ENCODE measurements around the gene CEP128.
A peak's percentile ranks its signal among the peaks of the same experiment; 100 is the strongest.

CEP128 gene

DNA sequence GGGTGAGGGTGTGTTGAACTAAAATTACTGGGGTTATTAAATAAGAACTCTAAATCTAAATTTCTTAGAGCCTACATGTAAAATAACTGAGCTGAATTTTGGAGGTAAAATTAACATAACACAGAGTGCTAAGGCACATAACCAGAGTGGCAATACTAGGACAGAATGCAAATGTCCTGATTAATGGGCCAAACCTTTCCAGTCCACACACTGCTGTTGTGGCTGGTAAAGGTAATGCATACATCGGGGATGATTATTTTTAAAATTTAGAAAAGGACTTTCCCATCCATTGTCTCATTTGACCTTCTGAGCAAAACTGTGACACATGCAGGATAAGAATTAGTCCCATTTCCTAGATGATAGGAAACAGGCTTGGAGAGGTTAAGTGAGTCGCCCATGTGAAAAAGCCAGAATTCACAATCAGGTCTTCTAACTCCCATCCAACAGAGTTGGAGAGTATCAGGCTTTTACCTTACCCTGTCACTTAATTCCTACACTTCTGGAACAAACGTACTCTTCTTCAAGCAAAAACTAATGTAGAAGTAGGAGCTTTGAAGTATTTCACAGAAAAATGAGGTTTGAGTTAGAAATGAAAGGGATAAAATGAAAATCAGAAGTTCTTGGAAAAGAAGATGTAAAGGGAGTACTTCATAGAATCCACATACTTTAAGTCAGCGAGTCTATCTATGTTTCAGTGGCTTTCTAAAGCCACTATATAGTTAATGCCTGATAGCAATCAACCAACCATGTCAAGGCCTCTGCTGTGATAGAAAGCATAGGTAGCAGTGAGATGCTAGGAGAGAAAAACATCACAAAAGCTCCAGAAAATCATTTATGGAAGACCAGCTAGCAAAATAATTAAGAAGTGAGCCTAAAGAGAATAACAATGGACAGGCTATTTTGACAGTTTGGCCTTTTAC is 395.3 kb downstream of the CEP128 start:
- Histone ChIP-seq H3K27ac (no peak overlapping the region), H3K4me3 (ENCODE audit: low read depth, low read length) (no peak overlapping the region), H3K36me3 (replicated peaks) (no peaks in the 10 kb centered on the region), H3K27me3 (replicated peaks) (no peaks in the 10 kb centered on the region)
- in situ Hi-C loops (cut with HindIII; ENCODE audit: low pct_ligation_motif_present, low sequenced_read_pairs): no loop called here
- TF ChIP-seq, protein P1, sequence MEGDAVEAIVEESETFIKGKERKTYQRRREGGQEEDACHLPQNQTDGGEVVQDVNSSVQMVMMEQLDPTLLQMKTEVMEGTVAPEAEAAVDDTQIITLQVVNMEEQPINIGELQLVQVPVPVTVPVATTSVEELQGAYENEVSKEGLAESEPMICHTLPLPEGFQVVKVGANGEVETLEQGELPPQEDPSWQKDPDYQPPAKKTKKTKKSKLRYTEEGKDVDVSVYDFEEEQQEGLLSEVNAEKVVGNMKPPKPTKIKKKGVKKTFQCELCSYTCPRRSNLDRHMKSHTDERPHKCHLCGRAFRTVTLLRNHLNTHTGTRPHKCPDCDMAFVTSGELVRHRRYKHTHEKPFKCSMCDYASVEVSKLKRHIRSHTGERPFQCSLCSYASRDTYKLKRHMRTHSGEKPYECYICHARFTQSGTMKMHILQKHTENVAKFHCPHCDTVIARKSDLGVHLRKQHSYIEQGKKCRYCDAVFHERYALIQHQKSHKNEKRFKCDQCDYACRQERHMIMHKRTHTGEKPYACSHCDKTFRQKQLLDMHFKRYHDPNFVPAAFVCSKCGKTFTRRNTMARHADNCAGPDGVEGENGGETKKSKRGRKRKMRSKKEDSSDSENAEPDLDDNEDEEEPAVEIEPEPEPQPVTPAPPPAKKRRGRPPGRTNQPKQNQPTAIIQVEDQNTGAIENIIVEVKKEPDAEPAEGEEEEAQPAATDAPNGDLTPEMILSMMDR (IDR thresholded peaks at IDR 0.05; ENCODE audit: low read depth, low read length, missing control alignments): peak; percentile 3
- DNase-seq: no peak

- H3K36me3 ChIP-seq (replicated peaks): no peaks in the 10 kb centered on the region
- no peaks in the 10 kb centered on the region for H3K27me3 ChIP-seq (replicated peaks)
- in situ Hi-C loops (cut with HindIII; ENCODE audit: low pct_ligation_motif_present, low sequenced_read_pairs): no loop called here
- H3K4me3 ChIP-seq (ENCODE audit: low read depth, low read length): no peak overlapping the region
- no peak for DNase-seq
- TF ChIP-seq, protein P1 (IDR thresholded peaks at IDR 0.05; ENCODE audit: low read depth, low read length, missing control alignments): no peak
- no peak overlapping the region for H3K27ac ChIP-seq
Observed at GRCh38 chr14:80544366-80544765, 397.2 kb downstream of the CEP128 start.

- Histone ChIP-seq H3K4me3 (ENCODE audit: low read depth, low read length) (no peak overlapping the region), H3K27me3 (replicated peaks) (no peaks in the 10 kb centered on the region), H3K36me3 (replicated peaks) (no peaks in the 10 kb centered on the region), H3K27ac (no peak overlapping the region)
- TF ChIP-seq, protein P1 (IDR thresholded peaks at IDR 0.05; ENCODE audit: low read depth, low read length, missing control alignments): no peak
- in situ Hi-C loops (cut with HindIII; ENCODE audit: low pct_ligation_motif_present, low sequenced_read_pairs): no loop called here
- DNase-seq: no peak
Observed at GRCh38 chr14:80543211-80543610, 398.3 kb downstream of the CEP128 start.

- Histone ChIP-seq H3K36me3 (replicated peaks) (no peaks in the 10 kb centered on the region), H3K27me3 (replicated peaks) (no peaks in the 10 kb centered on the region), H3K27ac (no peak overlapping the region), H3K4me3 (ENCODE audit: low read depth, low read length) (no peak overlapping the region)
- in situ Hi-C loops (cut with HindIII; ENCODE audit: low pct_ligation_motif_present, low sequenced_read_pairs): no loop called here
- no peak for DNase-seq
- TF ChIP-seq, protein P1 (IDR thresholded peaks at IDR 0.05; ENCODE audit: low read depth, low read length, missing control alignments): no peak
Observed at GRCh38 chr14:80538633-80539375, 402.7 kb downstream of the CEP128 start.

DNA sequence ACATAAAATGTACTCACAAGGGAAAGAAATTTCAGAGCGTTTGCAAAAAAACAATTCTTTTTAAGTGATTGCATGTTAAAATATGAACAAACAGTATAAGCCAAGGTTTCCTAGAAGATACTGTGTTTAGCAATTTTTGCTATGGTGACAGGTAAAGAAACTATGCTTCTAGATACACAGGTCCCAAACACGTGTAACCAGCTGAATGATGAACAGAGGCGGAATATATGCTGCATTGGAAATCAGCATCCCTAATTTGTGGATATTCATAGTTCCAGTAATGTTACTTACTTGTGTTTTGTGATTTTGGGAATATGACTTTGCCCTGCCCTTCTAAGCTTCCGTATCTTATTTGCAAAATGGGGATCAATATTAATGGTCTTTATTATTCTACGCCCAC is 403.9 kb downstream of the CEP128 start:
- in situ Hi-C loops (cut with HindIII; ENCODE audit: low pct_ligation_motif_present, low sequenced_read_pairs): no loop called here
- no peak overlapping the region for H3K4me3 ChIP-seq (ENCODE audit: low read depth, low read length)
- no peaks in the 10 kb centered on the region for H3K27me3 ChIP-seq (replicated peaks)
- no peaks in the 10 kb centered on the region for H3K36me3 ChIP-seq (replicated peaks)
- DNase-seq: no peak
- TF ChIP-seq, protein P1 (IDR thresholded peaks at IDR 0.05; ENCODE audit: low read depth, low read length, missing control alignments): no peak
- H3K27ac ChIP-seq: no peak overlapping the region

All from brain microvascular endothelial cell (primary cell).